GM18507 (cell line): ENCODE data around the gene RNF141.

ENCODE experiments used
- DNase-seq: peaks from one replicate; pipeline ENCODE4 v3.0.0; 2011; ENCODE audit warnings: low read depth; ENCODE audit not compliant: insufficient read length; ENCODE audit errors: extremely low spot score
- FAIRE-seq: peaks from 2 replicates; lab custom pipeline; 2011; peaks lifted over from hg19 to GRCh38; lab: Jason Lieb, UNC

Gene RNF141

DNA sequence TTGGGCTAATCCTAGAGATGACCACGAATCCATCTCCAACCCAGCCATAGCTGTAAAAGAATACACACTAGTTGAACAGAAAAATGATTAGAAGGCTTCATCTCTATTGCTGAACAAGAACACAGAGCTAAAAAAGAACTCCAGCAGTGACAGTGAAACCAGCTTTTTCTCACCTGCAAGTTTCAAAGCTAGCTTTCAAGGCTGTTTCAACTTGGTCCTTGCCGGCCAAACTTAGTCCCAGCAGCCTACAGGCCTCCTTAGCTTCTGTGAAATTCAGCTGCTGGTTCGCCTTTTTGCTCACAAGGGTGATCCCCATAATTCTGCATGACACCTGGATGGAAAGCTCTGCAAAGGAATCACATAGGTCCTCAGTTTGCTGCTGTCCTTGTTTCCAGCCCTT, 23.0 kb upstream of the RNF141 start:
- no peak for DNase-seq
- FAIRE-seq: no peak

DNA sequence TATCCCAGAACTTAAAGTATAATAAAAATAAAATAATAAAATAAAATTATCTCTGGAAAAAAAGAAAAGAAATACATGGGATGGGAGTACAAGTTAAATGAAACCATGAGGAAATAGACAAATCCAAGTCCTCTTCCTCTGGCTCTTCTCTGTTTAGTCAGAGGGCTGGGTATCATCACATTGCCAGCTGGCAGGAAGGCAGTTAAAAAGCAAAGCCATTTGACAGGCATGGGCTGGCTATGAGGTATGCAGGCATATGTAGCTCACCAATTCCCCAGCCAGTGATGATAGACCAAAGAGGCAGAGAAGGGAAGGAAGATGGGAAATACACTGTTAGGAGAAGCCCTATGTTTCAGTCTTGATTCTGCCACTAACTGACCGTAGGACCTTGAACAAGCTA, 21.0 kb upstream of the RNF141 start:
- no peak for DNase-seq
- FAIRE-seq: no peak

DNA sequence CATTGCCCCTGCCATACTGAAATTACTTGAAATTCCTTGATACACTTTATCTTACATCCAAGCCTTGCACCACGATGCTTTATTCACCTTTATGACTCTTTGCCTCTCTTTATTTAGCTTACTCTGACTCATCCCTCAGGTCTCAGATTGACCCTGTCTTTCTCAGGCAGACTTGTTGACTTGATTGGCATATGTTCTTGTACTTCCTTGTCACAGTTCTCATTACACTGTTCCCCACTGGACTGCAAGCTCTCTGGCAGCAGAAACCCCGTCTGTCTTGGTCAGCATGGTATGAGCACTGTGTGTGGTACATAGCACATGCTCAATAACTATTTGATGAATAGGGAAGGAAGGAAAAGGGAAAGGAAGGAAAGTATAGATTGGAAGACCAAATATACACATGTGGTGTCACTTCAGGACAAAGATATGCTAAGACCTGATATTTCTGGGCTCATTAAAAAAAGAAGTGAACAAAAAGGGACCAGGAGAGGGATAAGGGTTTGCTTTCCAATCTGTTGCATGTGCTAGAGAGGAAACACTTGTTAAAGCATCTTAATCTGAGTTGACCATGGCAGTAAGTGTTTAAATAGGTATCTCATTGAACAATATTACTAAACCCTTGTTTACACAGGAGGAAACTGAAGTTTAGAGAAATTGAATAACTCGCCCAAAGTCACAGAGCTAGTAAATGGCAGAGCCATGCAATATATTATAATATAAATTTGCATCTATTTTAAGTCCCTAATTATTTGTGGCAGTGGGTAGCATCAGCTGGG, 20.2 kb upstream of the RNF141 start:
- FAIRE-seq: no peak

DNA sequence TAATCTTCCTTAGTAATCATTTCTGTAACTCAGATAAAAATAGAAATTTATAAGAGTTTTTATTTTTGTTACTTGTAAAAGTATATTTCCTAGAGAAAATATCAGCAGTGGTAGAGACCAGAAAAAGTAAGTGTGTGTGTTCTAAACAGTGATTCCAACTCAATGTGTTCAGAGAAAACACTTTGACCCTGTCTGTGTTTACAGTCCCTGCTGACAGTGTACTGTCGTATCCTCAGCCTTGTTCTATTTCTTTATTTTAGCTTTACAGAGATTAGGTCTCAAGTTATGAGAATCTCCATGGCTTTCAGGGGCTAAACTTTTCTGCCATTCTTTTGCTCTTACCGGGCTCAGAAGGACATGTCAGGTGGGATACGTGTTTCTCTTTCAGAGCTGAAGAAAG, 17.3 kb upstream of the RNF141 start:
- DNase-seq (no peak), FAIRE-seq (no peak)

More for the DNA sequence above, 20.2 kb upstream of the RNF141 start:
- DNase-seq: no peak

DNA sequence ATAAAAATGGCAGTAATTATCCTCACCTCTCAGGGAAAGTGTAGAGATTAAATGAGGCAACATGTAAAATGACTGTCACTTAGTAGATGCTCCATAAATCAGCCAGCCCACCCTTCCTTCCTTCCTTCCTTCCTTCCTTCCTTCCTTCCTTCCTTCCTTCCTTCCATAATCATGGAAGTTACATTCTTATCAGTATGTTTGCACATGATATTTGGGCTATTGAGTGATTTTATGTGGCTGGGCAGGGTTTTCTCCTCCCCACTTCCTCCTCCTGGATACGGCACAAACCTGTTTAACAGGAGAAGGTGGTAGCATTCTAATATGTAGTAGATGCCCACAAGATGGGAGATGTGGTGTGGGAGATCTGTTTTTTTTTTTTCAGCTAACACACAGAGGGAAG, 15.6 kb upstream of the RNF141 start:
- DNase-seq (no peak), FAIRE-seq (no peak)

DNA sequence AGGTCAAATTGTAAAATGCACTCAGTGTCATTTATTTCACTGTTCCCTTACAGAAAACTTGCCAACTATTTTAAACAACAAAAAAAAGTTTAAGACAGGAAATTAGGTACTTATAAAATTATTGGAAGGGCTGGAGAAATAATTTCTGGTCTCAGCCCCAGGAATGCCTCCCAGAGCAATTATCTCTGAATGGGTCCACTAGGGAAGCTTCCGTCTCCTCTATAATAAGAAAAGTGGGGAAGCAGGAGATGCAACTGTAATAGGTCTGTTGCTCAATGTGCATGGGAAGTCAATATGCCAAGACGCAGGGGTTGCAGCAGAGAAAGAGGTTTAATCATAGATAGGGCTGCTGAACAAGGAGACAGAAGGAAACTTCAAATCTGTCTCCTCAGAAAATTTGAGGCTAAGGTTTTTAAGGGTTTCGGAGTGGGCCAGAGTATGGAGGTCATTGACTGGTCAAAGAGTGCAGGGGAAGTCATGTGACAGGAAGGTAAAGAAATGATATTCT, 10.9 kb upstream of the RNF141 start:
- DNase-seq: no peak
- FAIRE-seq: no peak

DNA sequence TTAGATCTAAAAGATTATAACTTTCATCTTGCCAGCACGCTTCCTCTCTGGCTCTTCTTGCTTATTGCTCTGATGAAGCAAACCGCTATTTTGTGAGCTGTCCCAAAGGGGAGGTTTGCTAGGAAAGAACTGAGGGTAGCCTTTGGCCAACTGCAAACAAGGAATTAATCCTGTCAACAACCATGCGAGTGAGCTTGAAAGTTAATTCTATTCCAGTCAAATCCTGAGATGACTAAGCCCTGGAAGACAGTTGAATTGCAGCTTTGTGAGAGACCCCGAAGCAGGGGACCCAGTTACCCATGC, 10.3 kb upstream of the RNF141 start:
- FAIRE-seq (no peak), DNase-seq (no peak)

DNA sequence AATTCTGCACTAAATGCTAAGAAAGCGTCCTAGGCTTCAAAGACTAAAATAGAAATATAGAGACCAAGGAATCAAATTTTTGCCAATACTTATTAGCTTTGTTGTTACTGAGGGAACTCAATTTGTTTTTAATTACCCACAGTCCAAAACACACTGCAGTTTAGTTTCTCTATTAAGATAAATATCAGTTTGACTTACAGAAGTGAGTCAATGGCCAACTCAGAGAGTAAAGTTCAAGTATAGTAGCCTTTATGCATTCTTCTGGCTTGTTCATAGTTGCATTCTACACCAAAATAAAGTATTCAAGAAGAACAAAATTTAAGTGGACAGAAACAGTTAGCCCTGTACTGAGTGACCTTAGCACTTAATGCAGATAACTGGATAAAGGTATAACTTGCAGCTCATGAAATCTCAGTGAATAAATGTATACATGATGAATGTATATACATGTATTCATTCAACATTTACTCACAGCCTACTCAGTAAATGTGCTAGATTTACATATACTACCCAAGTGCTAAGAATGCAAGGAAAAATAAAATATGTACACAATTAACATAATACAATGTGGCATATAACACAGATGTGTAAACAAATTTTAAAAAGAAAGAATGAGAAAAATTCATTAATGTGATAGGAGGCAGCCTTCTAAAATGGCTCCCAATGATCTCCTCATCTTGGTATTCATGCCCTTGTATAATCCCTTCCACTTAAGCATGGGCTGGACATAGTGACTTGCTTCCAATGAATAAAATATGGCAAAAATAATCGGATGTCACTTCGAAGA, 9.7 kb upstream of the RNF141 start:
- FAIRE-seq: no peak
- DNase-seq: no peak

DNA sequence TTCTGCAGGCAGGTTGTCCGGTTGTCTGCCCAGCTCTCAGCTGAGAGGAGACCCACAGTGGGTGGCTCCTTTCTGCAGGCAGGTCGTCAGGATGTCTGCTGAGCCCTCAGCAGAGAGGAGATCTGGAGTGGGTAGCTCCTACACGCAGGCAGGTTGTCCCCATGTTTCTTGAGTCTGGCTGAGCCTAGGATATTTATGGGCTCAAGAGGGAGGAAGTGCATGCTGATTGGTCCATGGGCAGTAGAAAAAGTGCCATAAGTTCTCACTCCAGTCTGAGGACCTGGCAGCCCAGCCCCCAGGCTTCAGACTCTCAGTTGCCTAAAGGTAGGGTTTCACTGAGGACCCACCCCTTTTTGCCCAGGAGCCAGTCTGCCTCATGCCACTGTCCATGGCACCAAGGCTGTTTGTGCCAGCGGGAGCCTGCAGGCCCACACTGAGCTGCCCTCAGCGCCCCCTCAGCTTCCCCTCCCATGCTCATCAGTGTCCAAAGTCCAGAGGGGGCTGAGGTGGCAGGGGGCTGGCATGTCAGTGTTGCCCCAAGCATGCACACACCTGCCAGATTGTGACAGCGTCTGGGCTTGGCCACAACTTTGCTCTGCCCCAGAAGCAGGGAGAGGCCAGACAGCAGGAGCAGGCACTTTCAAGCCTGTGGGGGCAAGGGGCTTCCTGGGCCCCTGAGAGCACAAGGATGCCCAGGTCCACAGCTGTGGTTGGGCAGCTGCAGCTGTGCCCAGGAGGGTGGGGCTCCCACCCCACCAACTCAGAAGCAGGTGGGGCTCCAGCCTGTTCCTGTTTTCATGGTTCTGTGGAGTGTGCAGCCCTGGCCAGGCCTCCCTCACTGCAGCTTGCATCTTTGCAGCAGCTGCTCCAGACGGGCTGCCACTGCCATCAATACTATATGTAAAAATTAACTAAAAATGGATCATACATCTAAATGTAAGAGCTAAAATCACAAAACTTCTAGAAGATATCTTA, 3.8 kb upstream of the RNF141 start:
- FAIRE-seq: no peak
- no peak for DNase-seq

DNA sequence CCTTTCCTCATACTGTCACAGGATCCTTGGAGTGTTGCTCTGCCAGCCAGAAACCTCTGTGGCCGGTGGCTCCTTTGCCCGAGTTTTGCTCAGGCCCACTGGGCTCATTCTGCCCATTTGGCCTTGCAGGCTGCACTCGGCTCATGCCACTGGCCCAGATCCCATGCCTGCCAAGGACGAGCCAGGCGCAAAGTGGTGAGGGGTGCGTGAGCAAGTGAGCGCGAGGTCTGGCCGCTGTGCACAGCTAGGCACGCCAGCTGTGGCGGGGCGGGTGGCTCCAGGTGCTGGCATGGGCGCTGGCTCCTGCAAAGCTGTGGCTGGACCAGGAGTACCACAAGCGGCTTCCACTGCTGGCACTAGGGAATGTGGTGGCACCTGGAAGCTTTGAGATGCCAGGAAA, 2.8 kb upstream of the RNF141 start:
- DNase-seq: no peak
- FAIRE-seq: no peak

DNA sequence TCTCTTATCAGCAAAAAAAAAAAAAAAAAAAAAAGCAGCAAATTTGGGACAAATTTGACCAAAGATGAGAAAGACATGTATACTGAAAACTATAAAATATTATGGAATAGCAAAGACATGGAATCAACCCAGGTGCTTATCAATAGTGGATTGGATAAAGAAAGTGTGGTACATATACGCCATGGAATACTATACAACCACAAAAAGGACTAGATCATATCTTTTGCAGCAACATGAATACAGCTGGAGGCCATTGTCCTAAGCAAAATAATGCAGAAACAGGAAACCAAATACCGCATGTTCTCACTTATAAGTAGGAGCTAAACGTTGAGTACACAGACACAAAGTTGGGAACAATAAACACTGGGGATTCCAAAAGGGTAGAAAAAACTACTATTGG, 1.8 kb upstream of the RNF141 start:
- DNase-seq (no peak), FAIRE-seq (no peak)

DNA sequence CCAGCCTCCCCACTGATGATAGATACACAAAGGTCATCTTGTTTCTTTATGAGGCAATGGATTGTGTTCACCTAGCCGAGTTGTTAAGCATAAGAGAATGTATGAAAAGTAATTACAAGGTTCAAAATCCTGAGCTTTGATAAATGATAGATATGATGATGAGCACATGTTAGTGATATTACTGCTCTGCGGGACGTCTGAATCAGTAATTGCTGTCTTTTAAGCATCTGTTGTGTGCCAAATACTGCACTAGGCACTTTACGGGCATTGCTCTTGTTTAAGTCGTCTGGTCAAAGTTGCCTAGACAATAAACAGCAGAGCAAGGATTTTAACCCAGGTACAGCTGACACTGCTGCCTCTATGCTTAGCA, 559 bp upstream of the RNF141 start:
- DNase-seq: no peak
- no peak for FAIRE-seq

DNA sequence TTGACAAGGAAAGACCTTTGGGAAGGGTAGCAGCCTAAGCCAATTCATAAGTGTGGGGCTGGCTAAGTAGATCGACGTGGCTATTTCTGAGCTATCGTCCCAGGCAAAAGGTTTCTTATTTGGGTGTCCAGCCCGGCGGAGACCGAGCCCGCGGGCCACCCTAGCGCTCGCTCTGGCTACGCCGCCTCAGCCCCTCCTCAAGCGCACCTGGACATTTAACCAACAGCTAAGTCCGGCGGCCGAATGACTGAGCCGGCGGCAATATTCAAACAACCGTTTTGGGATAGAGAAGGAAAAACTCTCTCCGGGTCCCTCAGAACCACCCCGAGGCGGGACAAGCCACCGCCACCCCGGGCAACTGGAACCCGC, 457 bp downstream of the RNF141 start:
- DNase-seq: no peak
- FAIRE-seq: no peak

DNA sequence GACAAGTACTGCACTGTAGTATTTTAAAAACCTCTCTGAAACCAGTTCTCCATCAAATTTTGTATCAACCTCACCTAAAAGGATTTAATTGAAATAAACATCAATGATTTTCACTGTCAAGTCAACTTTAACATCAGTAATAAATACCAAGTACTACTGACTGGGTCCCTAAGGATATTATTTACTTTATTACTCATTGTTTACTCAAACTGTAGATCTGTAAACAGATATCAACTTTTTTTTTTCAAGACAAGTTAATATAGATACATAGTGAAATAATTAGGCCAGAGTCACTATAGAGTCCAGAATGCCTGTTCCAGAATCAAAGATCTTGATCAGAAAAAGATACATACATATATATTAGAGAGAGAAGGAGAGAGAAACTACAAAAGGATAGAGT, 1.6 kb downstream of the RNF141 start:
- DNase-seq: no peak
- no peak for FAIRE-seq

DNA sequence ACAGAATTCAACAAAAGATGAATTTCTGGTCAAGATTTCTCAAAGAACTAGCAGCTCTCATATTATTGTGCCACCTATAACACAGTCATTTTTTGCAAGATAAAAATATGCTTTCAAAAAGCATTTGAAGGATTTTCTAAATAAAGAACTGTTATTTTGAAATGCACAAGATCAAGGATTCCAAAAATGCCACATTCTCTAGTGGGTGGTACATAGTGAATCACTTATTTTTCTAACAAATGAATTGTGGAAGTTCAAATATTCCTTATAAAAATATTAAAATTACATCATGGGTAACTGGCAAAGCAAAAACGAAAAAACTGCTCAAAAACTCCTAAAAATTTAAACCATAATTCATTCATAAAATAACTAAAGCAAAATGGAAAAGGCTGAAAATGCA, 2.1 kb downstream of the RNF141 start:
- FAIRE-seq (no peak), DNase-seq (no peak)

DNA sequence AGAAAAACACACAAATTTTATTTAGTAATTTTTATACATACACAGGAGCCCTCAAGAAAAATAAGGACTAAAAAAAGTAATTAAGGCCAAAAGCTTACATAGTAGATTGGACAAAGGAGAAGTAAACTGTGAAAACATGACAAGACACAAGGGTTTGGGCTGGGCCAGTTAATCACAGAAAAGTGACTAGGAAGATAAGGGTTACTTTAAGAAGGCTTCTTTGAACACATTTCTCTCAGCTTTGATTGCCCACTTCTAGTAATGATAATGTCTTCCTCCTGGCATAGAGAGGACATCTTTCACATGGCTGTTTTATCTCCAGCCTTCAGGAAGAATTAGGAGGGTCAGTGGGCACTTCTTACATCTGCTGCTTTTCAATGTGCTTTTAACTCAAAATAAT, 3.4 kb downstream of the RNF141 start:
- no peak for FAIRE-seq
- DNase-seq: no peak

DNA sequence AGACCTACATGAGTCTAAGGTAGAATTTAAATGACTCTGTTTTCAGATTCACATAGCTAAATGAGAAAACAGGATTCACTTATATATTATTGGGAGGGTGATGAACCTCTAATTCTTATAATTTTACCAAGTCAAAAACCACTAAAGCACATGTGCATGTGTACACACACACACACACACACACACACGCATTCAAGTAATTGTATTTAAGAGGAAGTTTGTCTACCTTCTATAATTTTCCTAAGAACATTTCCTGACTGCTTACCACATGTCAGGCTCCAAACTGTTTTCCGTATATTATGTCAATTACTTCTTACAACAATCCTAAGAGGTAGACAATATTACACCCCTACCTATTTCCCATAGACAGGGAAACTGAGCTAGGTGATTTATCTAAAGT, 6.7 kb downstream of the RNF141 start:
- no peak for DNase-seq
- FAIRE-seq: no peak

DNA sequence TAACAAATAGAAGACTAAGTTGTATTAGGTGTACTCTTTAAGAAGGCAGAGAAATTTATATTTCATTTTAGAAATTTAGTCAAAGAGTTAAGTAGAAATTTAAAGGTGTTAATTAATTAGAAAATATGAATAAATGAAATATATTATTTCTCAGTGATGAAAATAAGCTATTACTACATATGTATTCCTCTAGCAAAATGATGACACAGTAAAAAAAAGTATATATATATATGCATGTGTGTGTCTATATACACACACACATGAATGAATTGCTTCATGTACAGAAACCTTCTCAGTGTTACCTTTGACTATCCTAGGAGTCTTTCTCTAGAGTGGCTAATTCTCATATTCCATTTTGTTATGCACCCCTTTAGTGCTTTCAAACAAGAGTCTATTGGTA, 7.7 kb downstream of the RNF141 start:
- FAIRE-seq: no peak

DNA sequence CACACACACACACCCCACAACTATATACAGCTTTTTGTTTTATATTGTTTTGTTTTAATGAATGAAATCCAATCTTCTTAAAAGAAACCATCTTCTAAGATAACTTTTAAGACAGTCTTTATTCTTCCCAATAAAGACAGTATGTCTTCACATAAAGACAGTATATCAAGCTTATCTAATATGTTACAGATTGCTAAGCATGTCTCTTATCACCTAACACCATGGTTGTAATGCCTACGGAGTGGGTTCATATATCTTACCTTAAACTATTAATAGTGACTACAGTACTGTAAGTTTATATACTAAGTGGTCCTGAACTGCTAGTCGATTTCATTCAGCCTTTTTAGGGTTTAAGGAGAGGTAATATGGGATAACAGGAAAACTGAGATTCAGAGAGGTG, 8.5 kb downstream of the RNF141 start:
- no peak for FAIRE-seq
- DNase-seq: no peak

More for the DNA sequence above, 7.7 kb downstream of the RNF141 start:
- no peak for DNase-seq

DNA sequence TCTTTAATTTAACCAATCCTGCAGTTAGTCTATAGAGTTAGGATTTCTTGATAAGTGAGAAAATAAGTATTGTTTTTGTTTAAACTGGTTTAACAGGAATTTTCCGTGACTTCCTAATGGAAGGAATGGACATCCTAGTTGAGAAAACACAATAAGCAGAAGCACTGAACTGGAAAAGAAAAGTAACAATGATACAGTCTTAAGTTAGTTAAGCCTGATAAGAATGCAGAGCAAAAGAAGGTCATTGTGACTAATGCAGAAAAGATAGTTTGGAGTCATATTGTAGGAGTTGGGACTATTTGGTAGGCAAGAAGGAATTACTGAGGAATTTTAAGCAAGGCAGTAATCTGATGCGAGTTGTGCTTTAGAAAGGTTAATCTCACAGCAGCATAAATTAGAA, 11.7 kb downstream of the RNF141 start:
- DNase-seq (no peak), FAIRE-seq (no peak)
